ENCODE results near the gene KRAS.

Gene KRAS

DNA sequence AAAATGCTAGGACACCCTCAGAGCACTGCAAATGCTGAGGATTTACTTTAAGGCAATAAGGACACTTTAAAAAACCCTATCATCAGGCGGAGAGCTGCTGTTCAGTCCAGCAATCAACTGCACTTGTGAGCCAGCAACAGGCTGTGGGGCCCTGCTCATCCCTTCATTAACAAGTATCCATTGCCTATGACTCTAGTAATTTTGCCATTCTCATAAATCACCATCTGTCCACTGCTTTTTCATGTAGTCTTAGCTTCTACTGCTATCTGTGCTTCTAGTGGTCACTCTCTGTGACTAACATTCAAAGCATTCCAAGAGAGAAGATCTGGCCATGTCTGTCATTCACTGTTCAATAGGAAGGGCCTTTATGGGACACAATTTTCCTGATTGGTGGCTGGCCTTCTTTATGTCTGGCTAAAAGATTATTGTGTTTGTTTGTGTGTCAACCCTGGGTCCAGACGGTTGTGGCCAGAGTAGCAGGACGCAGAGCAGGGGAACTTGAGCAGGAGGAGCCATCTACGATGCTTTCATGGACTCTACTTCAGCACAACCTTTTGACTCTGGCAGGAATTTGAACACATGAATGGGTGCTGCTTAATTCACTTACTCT is 3.6 kb upstream of the KRAS start:
- no peak for DNase-seq

GRCh38 chr12:25253371-25254068 is 2.8 kb upstream of the KRAS start:
- DNase-seq = no peak

- DNase-seq = no peak
Measured at GRCh38 chr12:25252946-25253345, 2.2 kb upstream of the KRAS start.

DNA sequence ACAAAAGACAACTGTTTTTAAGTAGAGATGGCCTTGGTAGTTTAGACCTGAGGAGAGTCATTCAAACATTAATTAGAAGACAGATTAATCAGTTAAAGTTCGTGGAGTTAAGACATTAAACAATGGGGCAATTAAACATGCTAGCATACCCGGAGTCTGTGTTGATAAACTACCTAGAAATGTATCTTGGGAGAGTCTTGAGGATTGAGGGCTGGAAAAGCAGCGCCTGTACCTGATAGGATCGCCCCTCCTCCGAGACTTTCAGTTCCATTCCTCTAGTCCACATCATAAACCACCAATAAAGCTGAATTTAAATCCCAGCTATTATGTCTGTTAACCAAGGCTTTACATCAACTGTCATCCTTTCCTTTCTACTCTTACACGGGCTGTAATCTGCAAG is 1.0 kb upstream of the KRAS start:
- DNase-seq = no peak

DNA sequence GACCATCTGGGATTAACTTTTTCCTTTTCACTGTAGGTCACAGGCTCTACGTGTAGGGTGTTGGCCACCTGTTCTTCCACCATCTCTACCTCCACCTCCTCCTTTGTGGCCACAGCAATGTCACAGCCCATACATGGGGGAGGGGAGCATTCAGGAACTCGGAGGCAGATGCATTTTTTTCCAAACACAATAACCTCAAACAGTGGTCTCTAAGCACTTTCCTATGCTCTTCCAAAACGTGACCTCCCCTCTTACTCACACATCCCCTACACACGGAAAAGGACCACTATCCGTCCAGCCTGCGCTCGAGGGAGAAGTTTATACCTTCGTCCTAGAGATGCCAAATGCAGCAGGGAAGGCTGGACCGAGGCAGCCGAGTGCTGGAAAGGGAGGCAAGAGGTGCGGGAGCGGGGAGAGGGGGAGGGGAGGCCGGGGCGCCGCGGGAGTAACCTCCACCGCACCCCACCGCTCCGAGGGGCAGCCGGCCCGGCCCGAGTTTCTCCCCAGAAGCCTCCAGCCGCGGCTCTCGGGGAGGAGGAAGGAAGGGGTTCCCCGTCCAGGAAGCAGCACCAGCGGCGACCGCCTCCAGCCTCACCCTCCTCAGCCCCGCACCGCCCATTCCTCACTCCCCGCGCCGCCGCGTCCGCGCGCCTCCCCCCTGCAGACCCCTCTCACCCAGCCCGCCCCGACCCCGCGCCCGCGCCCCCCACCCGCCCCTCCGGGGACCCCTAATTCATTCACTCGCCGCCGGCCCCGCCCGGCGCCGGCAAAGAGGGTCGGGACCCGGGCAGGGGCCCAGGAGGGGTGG is 594 bp downstream of the KRAS start:
- DNase-seq = peak; percentile 30

GRCh38 chr12:25248732-25249131 is 2.0 kb downstream of the KRAS start:
- DNase-seq = no peak

DNA sequence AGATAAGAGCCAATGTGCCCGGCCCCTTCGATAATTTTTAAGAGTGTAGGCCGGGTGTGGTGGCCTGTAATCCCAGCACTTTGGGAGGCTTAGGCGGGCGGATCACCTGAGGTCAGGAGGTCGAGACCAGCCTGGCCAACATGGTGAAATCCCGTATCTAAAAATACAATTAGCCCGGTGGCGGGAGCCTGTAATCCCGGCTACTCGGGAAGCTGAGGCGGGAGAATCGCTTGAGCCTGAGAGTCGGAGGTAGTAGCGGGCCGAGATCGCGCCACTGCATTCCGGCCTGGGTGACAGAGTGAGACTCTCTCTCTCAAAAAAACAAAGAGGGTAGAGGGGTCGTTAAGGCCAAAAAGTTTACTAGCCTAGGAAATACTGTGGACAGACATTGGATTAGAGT is 2.6 kb downstream of the KRAS start:
- no peak for DNase-seq

DNA sequence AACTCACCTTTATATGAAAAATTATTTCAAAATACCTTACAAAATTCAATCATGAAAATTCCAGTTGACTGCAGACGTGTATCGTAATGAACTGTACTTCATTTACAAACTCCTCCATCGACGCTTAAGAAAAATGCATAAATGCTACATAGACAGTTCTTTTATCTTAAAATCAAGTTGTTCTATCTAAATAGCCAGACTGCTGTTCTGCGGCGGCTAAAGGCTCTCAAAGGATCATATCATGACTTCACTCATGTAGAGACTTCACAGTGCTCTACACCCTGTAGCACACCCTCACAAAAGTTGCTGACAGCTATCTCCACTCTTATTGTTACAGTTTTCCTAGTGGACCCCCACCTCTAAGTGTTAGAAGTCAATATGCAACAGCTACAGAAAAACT is 5.2 kb downstream of the KRAS start:
- no peak for DNase-seq

GRCh38 chr12:25243680-25243990 is 7.1 kb downstream of the KRAS start:
- no peak for DNase-seq

- DNase-seq = no peak
Measured at GRCh38 chr12:25242981-25243679, 7.6 kb downstream of the KRAS start.

- DNase-seq = peak; percentile 35
Measured at GRCh38 chr12:25241167-25242020, 9.3 kb downstream of the KRAS start.

DNA sequence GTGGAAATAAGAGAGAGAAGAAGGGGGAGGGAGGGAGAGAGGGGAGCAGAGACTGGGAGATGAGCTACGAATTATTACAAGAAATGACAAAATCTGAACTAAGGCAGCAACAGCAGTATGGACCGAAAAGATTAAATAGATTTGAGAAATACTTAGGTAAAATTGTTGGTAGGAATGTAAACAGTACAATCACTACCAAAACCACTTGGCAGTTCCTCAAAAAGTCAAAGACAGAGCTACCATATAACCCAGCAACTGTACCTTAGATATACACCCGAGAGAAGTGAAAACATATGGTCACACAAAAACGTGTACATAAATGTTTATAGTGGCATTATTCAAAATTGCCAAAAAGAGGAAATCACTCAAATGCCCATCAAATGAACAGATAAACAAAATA is 14.1 kb downstream of the KRAS start:
- DNase-seq = no peak

DNA sequence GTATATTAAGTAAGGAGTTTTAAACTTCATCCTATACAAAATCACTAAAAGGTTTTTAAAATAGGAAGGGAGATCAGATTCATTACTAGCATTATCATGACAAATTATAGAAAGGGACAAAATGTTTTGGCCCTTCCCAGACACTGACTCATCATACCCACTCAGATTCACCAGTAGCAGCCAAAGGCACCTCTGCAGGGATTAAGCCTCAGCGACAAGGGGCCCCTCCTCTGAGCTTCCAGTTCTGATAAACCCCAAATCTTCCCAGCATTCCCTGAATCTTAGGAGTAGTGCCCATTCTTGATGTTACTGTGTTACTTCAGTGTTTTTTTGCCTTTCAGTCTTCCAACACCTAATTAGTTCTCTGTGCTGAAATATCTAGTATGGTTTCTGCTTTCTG is 14.5 kb downstream of the KRAS start:
- no peak for DNase-seq

DNA sequence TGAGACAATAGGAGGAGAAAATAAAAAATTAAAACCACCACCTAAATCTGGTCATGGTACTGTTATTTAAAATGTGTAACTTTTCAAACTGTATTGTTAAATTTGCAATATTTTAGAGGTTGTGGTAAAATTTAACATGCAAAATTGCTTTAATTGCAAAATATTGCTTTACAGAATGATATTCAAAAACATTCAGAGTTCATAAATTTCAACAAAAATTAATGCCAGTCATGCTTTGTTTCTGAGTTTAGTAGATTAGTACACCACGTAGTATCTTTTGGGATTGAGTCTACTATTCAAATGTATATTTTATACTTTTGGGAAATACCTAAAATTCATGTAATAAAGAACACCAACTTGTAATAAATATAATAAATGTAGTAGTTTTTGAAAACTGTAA is 37.4 kb downstream of the KRAS start:
- DNase-seq = no peak

- DNase-seq = no peak
Measured at GRCh38 chr12:25208554-25208953, 42.2 kb downstream of the KRAS start.

- DNase-seq = no peak
Measured at GRCh38 chr12:25207846-25208245, 42.9 kb downstream of the KRAS start.

DNA sequence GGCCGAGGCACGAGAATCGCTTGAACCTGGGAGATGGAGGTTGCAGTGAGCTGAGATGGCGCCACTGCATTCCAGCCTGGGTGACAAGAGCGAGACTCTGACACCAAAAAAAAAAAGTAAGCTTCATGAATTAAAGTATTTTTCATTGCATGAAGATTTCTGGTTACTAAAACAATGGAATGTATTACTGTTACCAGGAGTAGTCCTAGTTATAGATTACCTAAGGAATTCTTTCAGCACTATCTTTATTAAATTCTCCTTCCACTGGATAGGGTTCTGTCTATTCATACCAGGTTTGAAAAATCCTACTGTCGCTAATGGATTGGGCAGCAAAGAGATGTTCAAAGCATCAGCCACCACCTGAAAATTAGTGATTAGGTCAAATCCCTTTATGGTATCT is 43.3 kb downstream of the KRAS start:
- no peak for DNase-seq

- no peak for DNase-seq
Measured at GRCh38 chr12:25202137-25202536, 48.6 kb downstream of the KRAS start.

- DNase-seq = no peak
Measured at GRCh38 chr12:25200703-25201102, 50.0 kb downstream of the KRAS start.

- no peak for DNase-seq
Measured at GRCh38 chr12:25197608-25198007, 53.1 kb downstream of the KRAS start.

DNA sequence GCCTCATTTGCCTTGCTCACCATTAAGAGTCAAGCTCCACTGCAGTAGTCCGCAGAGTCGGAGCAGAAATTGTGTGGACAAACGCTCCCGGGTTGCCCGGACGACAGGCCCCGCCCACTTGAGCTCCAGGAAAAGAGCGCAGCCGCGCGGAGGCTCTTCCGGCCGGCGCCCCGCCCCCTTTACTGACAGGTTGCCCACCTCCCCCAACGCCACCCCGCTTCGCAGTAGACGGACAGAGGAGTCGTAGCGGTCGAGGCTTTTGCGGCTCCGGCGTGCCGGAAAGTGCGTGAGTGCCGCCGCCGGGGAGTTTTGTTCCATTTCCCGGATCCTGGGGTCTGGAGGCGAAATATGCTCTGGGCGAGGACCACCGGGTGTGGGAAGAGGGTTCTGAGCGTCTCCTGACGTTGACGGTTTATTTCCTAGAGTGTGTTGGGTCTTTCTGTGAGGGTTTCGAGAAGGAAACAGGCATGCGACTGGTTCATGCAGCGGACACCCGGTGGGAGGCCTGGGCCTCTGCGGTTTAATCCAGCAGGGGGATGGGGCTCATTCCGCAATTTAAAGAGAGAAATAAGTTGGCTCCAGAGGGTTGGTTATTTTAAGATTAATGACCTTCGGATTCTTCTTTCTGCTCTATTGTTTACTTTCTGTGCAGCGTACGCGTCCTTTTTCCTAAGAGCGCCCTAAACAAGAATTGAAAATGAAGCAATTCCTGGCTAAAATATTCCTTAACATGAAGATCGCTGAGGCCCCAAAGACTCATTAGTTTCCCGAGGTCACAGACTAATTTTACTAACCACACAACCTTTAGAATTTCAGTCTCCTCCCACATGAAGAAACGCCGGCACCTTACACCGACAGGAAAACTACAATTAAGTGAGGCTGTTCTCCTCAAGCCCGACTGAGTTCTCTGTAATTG is 55.4 kb downstream of the KRAS start, which contains the start of the genes DNAI7 and ETFRF1:
Gene DNAI7, minus strand, starts transcription at position 105 of the 916 bp plus-strand sequence. Its CDS starts 82 bp downstream, at position 23.
Gene ETFRF1, plus strand, starts transcription at position 182 of the 916 bp plus-strand sequence. CDS start 8,720 bp downstream, outside the sequence.
- DNase-seq = peak; percentile 98

All from NCI-H1105 treated with DMSO at 0.1 percent for 48 hours (cell line).